Measurements from ENCODE around the gene CAMK1. TPM values are rescaled to one million over a fixed set of nuclear protein-coding genes. Genes with fewer than 3 reads are reported as not detected.
A peak's percentile ranks its signal among the peaks of the same experiment; 100 is the strongest.

The CAMK1 gene
- total RNA-seq, 8 experiments from 2014 or later = 1.2 to 19.0 (median 5.1) TPM

- Histone ChIP-seq H3K27ac (no peak overlapping the region), H3K4me3 (no peak overlapping the region), H3K4me1 (replicated peaks in 1 of 2) (no peaks in the 10 kb centered on the region)
- 67 to 100% (median 100%) methylated on average over 1 of the region's 1 CpG; no CpG with 5 or more reads in 5 of the 10 experiments for WGBS, 10 experiments
- in situ Hi-C loops (cut with MboI; ENCODE audit: low pct_unique_long_range_greater_than_20kb in 2 of 9, low sequenced_read_pairs in 9 of 9, unreplicated experiment in 9 of 9) = no loop called here
- ATAC-seq (replicated peaks in 6 of 8) = no peak
Observed at GRCh38 chr3:9742560-9742959, 27.2 kb downstream of the CAMK1 start.

- Histone ChIP-seq H3K4me3 (no peak overlapping the region), H3K27ac (no peak overlapping the region), H3K4me1 (replicated peaks in 1 of 2) (no peaks in the 10 kb centered on the region)
- no peak for ATAC-seq (replicated peaks in 6 of 8)
- 67 to 92% (median 89%) methylated on average over 2 to 8 of the region's 15 CpGs; no CpG with 5 or more reads in 5 of the 10 experiments for WGBS, 10 experiments
- in situ Hi-C loops (cut with MboI; ENCODE audit: low pct_unique_long_range_greater_than_20kb in 2 of 9, low sequenced_read_pairs in 9 of 9, unreplicated experiment in 9 of 9) = no loop called here
Observed at GRCh38 chr3:9739181-9739580, 30.6 kb downstream of the CAMK1 start.

- WGBS, 10 experiments = 71 to 100% (median 100%) methylated on average over 1 to 2 of the region's 2 CpGs; no CpG with 5 or more reads in 5 of the 10 experiments
- Histone ChIP-seq H3K27ac (no peak overlapping the region), H3K4me1 (replicated peaks in 1 of 2) (peaks cover 7 to 8% of the 10 kb centered on the region in 2 donors), H3K4me3 (no peak overlapping the region)
- in situ Hi-C loops (cut with MboI; ENCODE audit: low pct_unique_long_range_greater_than_20kb in 2 of 9, low sequenced_read_pairs in 9 of 9, unreplicated experiment in 9 of 9) = no loop called here
- no peak for ATAC-seq (replicated peaks in 6 of 8)
Observed at GRCh38 chr3:9736831-9737230, 32.9 kb downstream of the CAMK1 start.

GRCh38 chr3:9732740-9733115 lies 37.0 kb downstream of the CAMK1 start:
- H3K4me3 ChIP-seq = peak overlapping the region; percentile 64 to 90 (median 84)
- H3K27ac ChIP-seq = no peak overlapping the region
- peaks cover 7 to 8% of the 10 kb centered on the region in 2 donors for H3K4me1 ChIP-seq (replicated peaks in 1 of 2)
- WGBS, 10 experiments = 33 to 63% (median 51%) methylated on average over 1 to 7 of the region's 7 CpGs; no CpG with 5 or more reads in 4 of the 10 experiments
- ATAC-seq (replicated peaks in 6 of 8) = peak in 1 of 8 experiments; percentile 1
- in situ Hi-C loops (cut with MboI; ENCODE audit: low pct_unique_long_range_greater_than_20kb in 2 of 9, low sequenced_read_pairs in 9 of 9, unreplicated experiment in 9 of 9) = no loop called here

GRCh38 chr3:9732080-9732739 lies 37.5 kb downstream of the CAMK1 start:
- H3K4me3 ChIP-seq = peak overlapping the region; percentile 64 to 90 (median 84)
- ATAC-seq (replicated peaks in 6 of 8) = peak in 2 of 8 experiments; percentile 4 to 6
- in situ Hi-C loops (cut with MboI; ENCODE audit: low pct_unique_long_range_greater_than_20kb in 2 of 9, low sequenced_read_pairs in 9 of 9, unreplicated experiment in 9 of 9) = no loop called here
- peak overlapping the region; percentile 100 for H3K27ac ChIP-seq
- peaks cover 7 to 8% of the 10 kb centered on the region in 2 donors for H3K4me1 ChIP-seq (replicated peaks in 1 of 2)
- WGBS, 10 experiments = 0 to 22% (median 0%) methylated on average over 3 to 11 of the region's 41 CpGs; no CpG with 5 or more reads in 5 of the 10 experiments

- ATAC-seq (replicated peaks in 6 of 8) = peak; percentile 89 to 98 (median 98)
- Histone ChIP-seq H3K27ac (peak within 1 kb of the TSS; percentile 100), H3K4me3 (peak within 1 kb of the TSS; percentile 64 to 90 (median 84)), H3K4me1 (replicated peaks in 1 of 2) (peaks cover 7 to 8% of the 10 kb centered on the region in 2 donors)
- in situ Hi-C loops (cut with MboI; ENCODE audit: low pct_unique_long_range_greater_than_20kb in 2 of 9, low sequenced_read_pairs in 9 of 9, unreplicated experiment in 9 of 9) = no loop called here
- WGBS, 10 experiments = 0% methylated on average over 2 of the region's 88 CpGs; no CpG with 5 or more reads in 9 of the 10 experiments
Observed at GRCh38 chr3:9731206-9732079, 38.3 kb downstream of the CAMK1 start, which contains the start of gene BRPF1. Gene BRPF1 (plus strand): TSS chr3:9731735. CDS start chr3:9734141, 2,406 bp downstream.

GRCh38 chr3:9730657-9731205 lies 39.0 kb downstream of the CAMK1 start:
- 0 to 5% (median 0%) methylated on average over 1 to 6 of the region's 17 CpGs; no CpG with 5 or more reads in 1 of the 10 experiments for WGBS, 10 experiments
- in situ Hi-C loops (cut with MboI; ENCODE audit: low pct_unique_long_range_greater_than_20kb in 2 of 9, low sequenced_read_pairs in 9 of 9, unreplicated experiment in 9 of 9) = no loop called here
- H3K4me1 ChIP-seq (replicated peaks in 1 of 2) = peaks cover 7 to 8% of the 10 kb centered on the region in 2 donors
- H3K27ac ChIP-seq = peak overlapping the region in 1 of 2 donors; percentile 49
- ATAC-seq (replicated peaks in 6 of 8) = peak; percentile 67 to 82 (median 76)
- H3K4me3 ChIP-seq = peak overlapping the region; percentile 64 to 90 (median 84)

GRCh38 chr3:9729419-9729818 lies 40.3 kb downstream of the CAMK1 start:
- Histone ChIP-seq H3K27ac (no peak overlapping the region), H3K4me3 (no peak overlapping the region), H3K4me1 (replicated peaks in 1 of 2) (peaks cover 7 to 8% of the 10 kb centered on the region in 2 donors)
- no peak for ATAC-seq (replicated peaks in 6 of 8)
- 78 to 87% (median 79%) methylated on average over 4 to 6 of the region's 10 CpGs; no CpG with 5 or more reads in 7 of the 10 experiments for WGBS, 10 experiments
- in situ Hi-C loops (cut with MboI; ENCODE audit: low pct_unique_long_range_greater_than_20kb in 2 of 9, low sequenced_read_pairs in 9 of 9, unreplicated experiment in 9 of 9) = no loop called here

GRCh38 chr3:9727743-9728142 lies 42.0 kb downstream of the CAMK1 start:
- no peak for ATAC-seq (replicated peaks in 6 of 8)
- Histone ChIP-seq H3K4me3 (no peak overlapping the region), H3K4me1 (replicated peaks in 1 of 2) (peaks cover 4 to 5% of the 10 kb centered on the region in 2 donors), H3K27ac (no peak overlapping the region)
- in situ Hi-C loops (cut with MboI; ENCODE audit: low pct_unique_long_range_greater_than_20kb in 2 of 9, low sequenced_read_pairs in 9 of 9, unreplicated experiment in 9 of 9) = no loop called here
- 50 to 100% (median 84%) methylated on average over 1 to 2 of the region's 2 CpGs for WGBS, 10 experiments

GRCh38 chr3:9727041-9727595 lies 42.6 kb downstream of the CAMK1 start:
- 0 to 20% (median 11%) methylated on average over 1 to 9 of the region's 11 CpGs; no CpG with 5 or more reads in 5 of the 10 experiments for WGBS, 10 experiments
- ATAC-seq (replicated peaks in 6 of 8) = peak in 1 of 8 experiments; percentile 1
- H3K4me1 ChIP-seq (replicated peaks in 1 of 2) = no peaks in the 10 kb centered on the region
- H3K27ac ChIP-seq = no peak overlapping the region
- in situ Hi-C loops (cut with MboI; ENCODE audit: low pct_unique_long_range_greater_than_20kb in 2 of 9, low sequenced_read_pairs in 9 of 9, unreplicated experiment in 9 of 9) = no loop called here
- H3K4me3 ChIP-seq = no peak overlapping the region

GRCh38 chr3:9725775-9726515 lies 43.8 kb downstream of the CAMK1 start:
- in situ Hi-C loops (cut with MboI; ENCODE audit: low pct_unique_long_range_greater_than_20kb in 2 of 9, low sequenced_read_pairs in 9 of 9, unreplicated experiment in 9 of 9) = no loop called here
- peak in 1 of 8 experiments; percentile 32 for ATAC-seq (replicated peaks in 6 of 8)

GRCh38 chr3:9721700-9722060 lies 48.1 kb downstream of the CAMK1 start:
- no peak for ATAC-seq (replicated peaks in 6 of 8)
- Histone ChIP-seq H3K4me3 (no peak overlapping the region), H3K27ac (no peak overlapping the region), H3K4me1 (replicated peaks in 1 of 2) (peaks cover 3 to 8% of the 10 kb centered on the region in 2 donors)
- 68 to 100% (median 100%) methylated on average over 1 to 2 of the region's 2 CpGs; no CpG with 5 or more reads in 3 of the 10 experiments for WGBS, 10 experiments
- in situ Hi-C loops (cut with MboI; ENCODE audit: low pct_unique_long_range_greater_than_20kb in 2 of 9, low sequenced_read_pairs in 9 of 9, unreplicated experiment in 9 of 9) = no loop called here

More at GRCh38 chr3:9725775-9726515, 43.8 kb downstream of the CAMK1 start:
- Histone ChIP-seq H3K4me3 (no peak overlapping the region), H3K27ac (no peak overlapping the region), H3K4me1 (replicated peaks in 1 of 2) (peaks cover 0 to 6% of the 10 kb centered on the region in 2 donors)
- 54 to 100% (median 83%) methylated on average over 1 to 4 of the region's 4 CpGs; no CpG with 5 or more reads in 4 of the 10 experiments for WGBS, 10 experiments
